SKM-1 (cell line): ENCODE data around the gene P2RY11.

Source experiments
- DNase-seq: peaks from one replicate; lab custom pipeline; 2025; ENCODE audit not compliant: unreplicated experiment; lab: John Stamatoyannopoulos, UW

Gene P2RY11

GRCh38 chr19:10139952-10140351 lies 28.5 kb downstream of the P2RY11 start:
- no peak for DNase-seq

- DNase-seq: no peak
These were observed 30.0 kb downstream of the P2RY11 start for GRCh38 chr19:10141479-10141878.

- no peak for DNase-seq
These were observed 30.5 kb downstream of the P2RY11 start for GRCh38 chr19:10141973-10142372.

- no peak for DNase-seq
These were observed 31.3 kb downstream of the P2RY11 start for GRCh38 chr19:10142701-10143375.

GRCh38 chr19:10143681-10144080 lies 32.2 kb downstream of the P2RY11 start:
- DNase-seq: no peak

- no peak for DNase-seq
These were observed 32.9 kb downstream of the P2RY11 start for GRCh38 chr19:10144361-10144760.

- DNase-seq: no peak
These were observed 33.5 kb downstream of the P2RY11 start for GRCh38 chr19:10145031-10145430.

GRCh38 chr19:10146142-10146541 lies 34.6 kb downstream of the P2RY11 start:
- DNase-seq: no peak

- DNase-seq: no peak
These were observed 37.9 kb downstream of the P2RY11 start for GRCh38 chr19:10149427-10149826.

GRCh38 chr19:10151521-10151920 lies 40.0 kb downstream of the P2RY11 start:
- DNase-seq: no peak

- DNase-seq: no peak
These were observed 40.6 kb downstream of the P2RY11 start for GRCh38 chr19:10152100-10152499.

GRCh38 chr19:10155839-10156238 lies 44.3 kb downstream of the P2RY11 start:
- no peak for DNase-seq

GRCh38 chr19:10158071-10158470 lies 46.6 kb downstream of the P2RY11 start:
- DNase-seq: no peak

GRCh38 chr19:10158485-10158884 lies 47.0 kb downstream of the P2RY11 start:
- DNase-seq: no peak

GRCh38 chr19:10159610-10160009 lies 48.1 kb downstream of the P2RY11 start:
- no peak for DNase-seq

- no peak for DNase-seq
These were observed 52.0 kb downstream of the P2RY11 start for GRCh38 chr19:10163536-10163935.
